SHP77 treated with DMSO at 0.1 percent for 48 hours (cell line): ENCODE measurements around the gene PPY.
"Not testable (repeated sequence)": the region's sequence is repeated elsewhere in the genome, so short reads cannot be mapped to it uniquely, and the experiment has no call there.

ENCODE experiments used
- DNase-seq: peaks from one replicate; lab custom pipeline; 2025; lab: John Stamatoyannopoulos, UW

The PPY gene

DNA sequence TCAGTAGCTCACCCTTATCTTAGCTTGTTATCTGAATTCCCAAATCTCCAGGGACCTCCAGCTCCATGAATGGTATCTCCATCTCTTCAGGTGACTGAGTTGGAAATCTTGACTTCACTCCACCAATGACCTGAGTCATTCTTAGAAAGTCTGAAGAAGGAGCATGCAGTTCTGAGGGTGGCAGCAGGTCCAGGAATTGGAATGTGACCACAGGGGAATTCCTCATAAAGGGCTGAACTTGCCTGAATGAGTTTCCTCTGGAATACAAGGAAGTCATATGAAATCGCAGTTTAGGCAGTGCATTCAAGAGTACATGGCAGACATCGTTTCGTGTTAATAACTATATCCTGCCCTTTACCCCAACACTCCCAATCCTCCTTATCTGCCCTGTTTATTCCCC is 24.0 kb upstream of the PPY start:
- DNase-seq: no peak

DNA sequence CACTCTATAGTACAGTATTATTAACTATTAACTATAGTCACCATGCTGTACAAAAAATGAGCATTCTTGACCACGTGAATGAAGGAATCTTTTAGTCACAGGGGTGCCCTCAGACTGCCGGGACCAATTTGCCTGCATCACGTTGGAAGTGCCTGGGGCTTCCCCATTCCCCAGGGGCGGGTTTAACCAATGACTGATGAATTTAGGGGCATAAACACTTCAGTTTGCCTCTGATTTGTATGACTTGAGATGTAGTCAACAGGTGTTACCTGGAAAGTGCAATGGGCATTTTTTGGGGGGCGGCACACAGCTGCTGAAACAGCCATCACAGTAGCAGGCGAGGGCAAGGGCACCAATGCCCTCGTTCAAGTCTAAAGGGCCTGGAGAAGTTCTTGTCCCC is 20.2 kb upstream of the PPY start:
- DNase-seq: no peak

DNA sequence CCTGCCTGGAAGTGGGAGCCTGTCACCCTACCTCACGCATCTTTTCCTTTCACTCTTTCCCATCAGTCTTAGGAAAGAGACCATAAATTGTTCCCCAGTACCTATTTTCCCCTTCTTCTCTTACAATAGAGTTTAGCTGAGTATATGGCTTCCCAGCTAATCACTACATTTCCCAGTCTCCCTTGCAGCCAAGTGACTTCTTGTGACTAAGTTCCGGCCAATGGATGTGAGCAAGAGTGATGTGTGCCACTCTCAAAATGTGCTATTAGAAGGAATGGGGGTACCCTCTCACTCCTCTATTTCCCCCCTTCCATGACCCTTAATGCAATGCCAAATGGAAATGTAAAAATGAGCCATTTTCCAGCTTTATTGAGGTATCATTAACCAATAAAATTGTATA is 19.7 kb upstream of the PPY start:
- DNase-seq: no peak

DNA sequence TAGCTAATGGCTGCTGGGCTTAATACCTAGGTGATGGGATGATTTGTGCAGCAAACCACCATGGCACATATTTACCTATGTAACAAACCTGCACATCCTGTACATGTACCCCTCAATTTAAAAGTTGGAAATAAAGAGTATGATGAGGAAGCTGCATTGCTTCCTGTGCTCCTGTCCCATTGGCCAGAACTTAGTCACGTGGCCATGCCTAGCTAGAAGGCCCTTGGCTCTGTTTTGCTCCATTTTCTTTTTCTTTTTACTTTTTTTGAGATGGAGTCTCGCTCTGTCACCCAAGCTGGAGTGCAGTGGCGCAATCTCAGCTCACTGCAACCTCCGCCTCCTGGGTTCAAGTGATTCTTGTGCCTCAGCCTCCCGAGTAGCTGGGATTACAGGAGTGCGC is 19.0 kb upstream of the PPY start:
- DNase-seq: not testable (repeated sequence)

DNA sequence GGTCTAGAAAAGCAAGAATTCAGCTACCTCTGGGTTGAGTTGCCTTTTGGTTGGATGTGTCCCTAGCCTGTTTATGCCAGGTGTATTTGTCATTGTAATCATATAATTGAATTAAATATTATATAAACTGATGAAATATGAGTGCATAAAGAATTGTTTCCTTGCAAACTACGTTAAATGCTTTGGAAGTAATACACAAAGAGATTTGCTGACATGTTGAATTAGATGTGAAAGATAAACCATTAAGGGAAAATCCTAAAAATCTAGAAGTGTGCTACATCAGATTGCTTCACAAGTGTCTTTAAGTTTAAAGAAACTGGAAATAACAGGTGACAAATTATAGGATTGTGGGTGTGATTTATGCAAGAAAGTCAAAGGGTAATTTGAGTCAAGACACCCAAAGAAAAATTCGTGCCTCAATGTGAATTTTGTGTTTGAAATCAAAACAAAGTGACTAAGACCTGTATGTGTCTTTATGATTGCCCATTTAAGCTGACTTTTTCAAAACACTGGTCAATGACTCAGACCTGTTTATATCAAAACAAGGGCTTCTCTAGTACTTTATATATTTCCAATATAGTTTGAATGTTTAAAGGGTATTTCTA is 16.6 kb upstream of the PPY start:
- no peak for DNase-seq

DNA sequence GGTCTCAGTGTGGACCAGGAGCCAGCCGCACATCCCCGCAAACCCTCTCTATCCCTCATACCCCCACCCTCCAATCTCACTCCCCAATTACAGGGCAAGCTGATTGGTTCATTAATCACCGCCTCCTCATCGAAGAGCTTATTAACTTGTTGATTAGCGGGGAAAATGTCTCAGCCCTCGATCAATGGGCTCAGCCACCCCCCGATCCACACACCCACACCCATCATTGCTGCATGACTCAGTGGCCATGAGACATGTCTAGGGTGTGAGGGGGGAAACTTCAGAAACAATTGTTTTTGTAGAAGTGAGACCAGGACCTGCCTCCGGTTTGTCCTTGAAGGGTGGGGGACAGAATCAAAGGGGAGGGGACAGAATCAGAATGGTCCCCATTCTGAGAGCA is 13.9 kb upstream of the PPY start:
- DNase-seq: no peak

DNA sequence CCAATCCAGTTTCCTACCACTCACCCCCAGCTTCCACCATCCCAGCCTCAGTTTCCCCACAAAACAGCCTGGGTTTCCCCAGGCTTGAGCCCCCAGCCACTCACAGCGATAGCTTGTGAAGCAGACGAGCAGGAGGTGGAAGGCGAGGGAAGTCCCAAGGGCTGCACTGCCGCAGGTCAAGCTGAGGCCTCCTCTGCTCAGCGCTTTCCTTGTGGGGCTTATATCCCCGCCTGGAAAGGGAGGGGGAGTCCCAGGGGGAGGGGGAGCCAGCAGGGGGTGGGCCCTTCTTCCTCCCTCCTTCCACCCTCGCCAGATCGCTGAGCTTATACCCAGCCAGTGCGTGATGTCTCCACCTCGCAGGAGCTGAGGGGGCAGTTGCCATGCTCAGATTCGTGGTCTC is 11.5 kb upstream of the PPY start, which contains the start of gene PYY:
Gene PYY (minus strand): TSS at position 195 of the 400 bp plus-strand sequence. CDS start 457 bp downstream, outside the sequence.
- no peak for DNase-seq

DNA sequence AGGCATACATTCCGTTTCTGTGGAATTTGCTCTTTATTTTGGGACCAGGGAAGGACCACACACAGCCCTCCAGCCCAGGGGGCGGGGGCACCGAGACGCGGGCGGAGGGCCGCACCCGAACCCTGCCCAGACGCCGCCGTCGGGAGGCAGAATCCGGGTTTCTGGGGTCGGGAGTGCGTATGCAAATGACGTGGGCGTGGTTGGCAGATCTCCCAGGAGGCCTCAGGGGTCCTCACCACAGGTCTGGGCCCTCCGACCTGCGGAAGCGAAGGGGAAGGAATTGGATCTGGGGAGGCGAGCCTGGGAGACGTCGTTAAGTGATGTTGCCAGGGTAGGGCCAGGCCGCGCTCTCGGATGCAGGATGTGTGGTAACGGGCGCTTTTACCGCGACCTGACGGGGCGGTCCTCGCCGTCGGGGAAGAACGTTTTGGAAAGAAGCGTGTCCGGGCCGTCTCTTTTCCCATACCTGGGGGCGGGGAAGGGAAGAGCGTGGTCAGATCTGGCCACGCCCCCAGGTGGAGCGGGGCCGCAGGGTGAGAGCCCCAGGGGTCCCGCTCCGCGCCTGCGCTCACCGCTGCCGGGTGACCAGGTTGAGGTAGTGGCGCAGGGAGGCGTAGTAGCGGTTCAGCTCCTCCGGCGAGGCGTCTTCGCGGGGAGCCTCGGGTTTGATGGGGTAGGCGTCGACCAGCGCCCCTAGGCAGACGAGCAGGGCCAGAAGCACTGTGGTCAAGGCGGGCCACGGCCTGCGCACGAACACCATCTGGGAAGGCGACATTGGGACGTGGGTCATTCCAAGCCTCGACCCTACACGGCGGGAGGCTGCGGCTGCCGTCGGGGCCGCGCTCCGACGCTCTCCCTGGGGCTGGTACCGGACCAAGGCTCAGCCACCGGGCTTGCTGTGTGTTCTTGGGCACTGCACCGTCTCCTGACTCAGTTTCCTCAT is 10.7 kb upstream of the PPY start:
- DNase-seq: no peak

DNA sequence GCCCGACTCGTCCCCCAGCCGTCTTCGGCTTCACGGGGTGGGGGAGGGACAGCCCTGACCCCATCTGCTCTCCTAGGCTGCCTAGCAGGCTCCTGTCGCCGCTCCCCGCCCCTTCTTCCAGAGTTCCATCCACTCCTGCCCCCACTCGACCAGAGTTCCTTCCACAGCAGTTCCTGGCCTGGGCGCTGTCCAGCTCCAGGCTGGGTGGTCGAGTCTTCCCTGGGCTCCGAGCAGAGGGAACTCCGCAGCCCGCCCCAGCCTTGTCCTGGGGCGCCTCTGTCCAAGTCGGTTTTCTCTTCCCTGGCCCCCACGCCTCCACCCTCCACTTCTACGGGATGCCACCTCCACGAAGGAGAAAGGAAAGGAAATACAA is 10.1 kb upstream of the PPY start:
- no peak for DNase-seq

DNA sequence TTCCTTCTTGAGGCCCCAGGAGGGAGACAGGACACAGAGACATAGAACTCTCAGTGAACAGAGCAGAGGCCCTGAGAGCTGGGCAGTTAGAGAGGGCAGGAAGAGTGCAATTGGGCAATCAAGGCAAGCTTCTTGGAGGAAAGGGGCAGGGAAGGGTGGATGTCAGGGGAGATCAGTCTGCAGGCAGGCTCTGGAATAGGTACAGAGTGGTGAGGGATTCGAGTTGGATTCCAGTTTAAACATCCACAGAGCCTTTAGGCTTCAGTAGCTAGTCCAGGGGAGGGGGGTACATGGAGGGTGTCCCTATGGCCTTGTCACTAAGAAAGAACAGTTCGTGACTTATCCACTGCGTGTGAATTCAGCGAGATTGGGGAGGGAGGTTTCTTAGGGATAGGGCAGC is 9.5 kb upstream of the PPY start:
- no peak for DNase-seq

DNA sequence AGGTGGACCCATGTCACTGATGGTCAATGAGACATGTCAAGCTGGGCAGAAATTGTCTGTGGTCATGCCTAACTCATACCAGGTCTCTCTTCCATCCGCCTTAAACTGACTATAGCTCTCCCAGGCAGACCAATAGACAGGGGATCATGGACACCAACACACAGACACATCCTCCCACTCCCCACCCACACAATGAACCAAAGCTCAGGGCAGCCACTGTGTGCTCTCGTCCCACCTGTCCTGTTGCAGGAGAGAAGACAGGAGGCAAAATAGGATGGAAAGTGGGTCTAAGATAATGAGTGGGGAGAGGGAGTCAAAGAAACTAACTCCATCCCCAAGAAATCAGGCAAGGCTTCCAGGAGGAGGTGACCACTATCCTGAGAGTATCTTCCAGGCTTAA is 8.3 kb upstream of the PPY start:
- DNase-seq: no peak

DNA sequence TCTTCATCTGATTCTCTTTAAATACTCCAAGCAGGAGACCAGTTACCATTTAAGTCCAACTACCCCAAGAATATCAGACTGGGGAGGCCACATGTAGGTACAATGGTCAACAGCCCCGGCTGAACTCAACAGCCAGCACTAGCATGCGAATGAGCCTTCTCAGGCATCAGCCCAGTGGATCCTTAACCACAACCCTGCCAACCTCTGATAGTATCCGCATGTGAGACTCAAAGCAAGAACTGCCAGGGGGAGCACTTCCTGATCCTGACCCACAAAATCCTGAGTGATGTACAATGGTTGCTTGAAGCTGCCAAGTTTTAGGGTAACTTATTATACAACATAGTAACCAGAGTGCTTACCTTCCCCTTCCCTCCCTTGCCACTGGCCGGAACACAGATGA is 7.5 kb upstream of the PPY start:
- no peak for DNase-seq

DNA sequence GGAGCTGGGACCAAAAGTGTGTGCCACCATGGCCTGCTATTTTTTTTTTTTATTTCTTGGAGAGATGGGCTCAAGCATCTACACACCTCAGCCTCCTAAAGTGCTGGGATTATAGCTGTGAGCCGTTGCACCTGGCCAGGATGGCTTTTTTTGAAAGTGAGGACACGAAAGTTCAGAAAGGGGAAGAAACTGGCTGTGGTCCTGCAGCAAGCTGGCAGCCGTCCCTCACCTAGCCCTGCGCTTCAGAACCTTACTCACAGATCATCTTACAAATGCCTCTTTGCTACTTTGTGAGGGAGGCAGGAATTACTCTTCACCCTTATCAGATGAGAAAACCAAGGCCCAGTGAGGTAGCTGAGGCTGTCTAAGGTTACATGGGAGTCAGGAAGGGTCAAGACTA is 4.5 kb upstream of the PPY start:
- no peak for DNase-seq

DNA sequence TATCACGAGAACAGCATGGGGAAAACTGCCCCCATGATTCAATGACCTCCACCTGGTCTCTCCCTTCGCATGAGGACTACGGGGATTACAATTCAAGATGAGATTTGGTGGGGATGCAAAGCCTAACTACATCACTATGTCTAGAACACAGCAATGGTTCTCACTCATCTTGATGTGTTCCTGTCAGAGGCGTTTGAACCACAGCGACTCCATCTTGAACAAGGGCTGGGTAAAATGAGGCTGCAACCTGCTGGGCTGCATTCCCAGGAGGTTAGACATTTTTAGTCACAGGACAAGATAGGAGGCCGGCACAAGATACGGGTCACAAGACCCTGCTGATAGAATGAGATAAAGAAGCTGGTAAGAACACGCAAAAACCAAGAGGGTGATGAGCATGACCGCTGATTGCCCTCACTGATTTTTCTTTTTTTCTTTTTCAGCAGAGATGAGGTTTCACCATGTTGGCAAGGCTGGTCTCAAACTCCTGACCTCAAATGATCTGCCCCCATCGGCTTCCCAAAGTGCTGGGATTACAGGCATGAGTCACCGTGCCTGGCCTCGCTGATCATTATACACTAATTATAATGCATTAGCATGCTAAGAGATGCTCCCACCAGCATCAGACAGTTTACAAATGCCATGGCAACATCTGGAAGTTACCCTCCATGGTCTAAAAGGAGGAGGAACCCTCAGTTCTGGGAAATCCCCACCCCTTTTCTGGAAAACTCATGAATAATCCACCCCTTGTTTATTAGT is 3.0 kb upstream of the PPY start:
- no peak for DNase-seq

DNA sequence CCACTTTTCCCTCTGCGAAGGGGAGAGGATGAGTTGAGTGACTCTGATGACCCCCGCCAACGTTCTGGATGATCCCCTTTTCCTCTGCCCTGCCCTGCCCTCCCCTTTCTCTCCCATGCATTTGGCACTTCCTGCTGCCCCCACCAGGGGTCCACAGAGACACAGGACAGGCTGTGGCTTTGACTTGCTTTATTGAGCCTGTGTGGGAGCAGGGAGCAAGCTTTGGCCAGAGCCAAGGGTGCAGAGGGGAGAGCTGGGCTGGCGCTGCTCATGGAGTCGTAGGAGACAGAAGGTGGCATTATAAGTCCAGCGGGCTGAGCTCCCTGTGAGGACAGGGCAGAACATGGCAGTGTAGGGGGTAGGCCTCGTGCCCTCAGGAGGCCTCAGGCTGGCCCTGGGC is 1.6 kb downstream of the PPY start:
- DNase-seq: no peak

DNA sequence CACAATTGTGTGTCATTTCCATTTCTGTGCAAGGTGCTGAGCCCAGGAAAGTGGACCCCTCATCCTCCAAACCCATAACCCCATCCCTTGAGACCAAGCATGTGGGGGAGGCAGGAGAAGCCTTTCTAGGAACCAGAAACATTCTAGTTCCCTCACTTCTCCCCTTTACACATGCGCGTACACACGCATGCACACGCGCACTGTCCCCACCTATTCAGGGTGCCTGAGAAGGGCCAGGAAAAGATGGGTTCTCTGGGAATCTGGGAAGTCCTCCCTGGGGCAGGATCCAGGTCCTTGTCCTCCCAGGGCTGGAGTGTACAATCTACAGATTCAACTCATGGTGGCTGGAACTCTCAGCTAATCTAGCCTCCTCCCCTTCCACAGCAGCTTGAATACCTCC is 2.4 kb downstream of the PPY start:
- DNase-seq: no peak

DNA sequence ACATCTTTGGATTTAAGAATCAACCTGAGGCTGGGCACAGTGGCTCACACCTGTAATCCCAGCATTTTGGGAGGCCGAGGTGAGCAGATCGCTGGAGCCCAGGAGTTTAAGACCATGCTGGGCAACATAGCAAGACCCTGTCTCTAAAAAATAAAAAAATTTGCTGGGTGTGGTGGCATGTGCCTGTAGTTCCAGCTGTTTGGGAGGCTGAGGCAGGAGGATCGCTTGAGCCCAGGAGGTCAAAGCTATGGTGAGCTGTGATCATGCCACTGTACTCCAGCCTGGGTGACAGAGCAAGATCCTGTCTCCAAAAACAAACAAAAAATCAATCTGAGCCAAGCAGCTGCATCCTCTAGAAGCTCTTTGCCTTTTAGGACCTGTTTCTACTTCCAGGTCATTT is 2.8 kb downstream of the PPY start:
- not testable (repeated sequence) for DNase-seq

DNA sequence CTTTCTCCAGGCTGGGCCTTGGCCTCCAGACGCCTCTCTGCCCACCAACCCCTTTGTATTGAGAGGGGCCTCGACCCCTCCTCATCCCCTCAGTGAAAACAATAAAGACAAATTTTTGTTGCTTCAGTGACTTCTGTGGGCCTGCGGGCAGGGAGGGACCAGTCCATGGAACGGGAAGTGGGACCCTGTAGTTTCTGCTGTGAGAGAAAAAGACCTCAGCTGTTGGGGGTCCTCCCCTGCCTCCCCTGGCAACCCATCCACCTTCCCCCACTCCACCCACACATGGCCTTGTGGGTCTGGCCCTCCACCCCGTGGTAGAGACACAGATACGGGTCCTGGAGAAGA is 3.5 kb downstream of the PPY start:
- no peak for DNase-seq

DNA sequence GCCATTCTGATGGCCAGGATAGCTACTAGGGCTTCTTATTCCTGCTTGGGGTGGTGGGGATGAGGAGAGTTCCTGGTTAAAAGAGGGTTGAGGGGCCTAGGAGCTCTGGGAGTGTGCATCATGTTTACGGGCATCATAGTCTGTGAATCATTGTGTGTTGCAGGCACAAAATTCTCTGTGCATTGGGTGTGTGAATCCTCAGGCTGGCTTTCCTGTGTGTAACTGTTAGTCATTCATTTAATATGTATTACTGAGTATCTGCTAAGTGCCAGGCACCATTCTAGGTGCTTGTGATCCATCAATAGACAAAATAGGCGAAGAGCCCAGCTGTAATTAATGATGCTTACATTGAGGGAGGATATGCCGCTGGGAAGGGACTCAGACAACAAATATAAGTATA is 5.8 kb downstream of the PPY start:
- no peak for DNase-seq

DNA sequence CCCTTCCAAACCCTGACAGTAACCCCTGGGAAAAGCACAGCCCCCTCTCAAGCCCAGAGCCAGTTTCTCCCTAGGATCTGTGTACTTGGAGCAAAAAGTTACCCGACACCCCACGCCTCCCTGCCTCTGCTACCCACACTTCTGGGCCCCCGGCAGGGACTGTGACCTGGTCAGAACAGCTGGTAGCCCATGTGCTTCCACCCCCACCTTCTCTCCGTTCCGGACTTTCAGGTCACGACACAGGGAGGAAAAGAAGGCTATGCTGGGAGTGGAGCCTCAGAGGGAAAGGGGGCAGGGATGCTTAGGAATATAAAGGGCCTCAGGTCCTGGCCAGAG is 6.4 kb downstream of the PPY start:
- DNase-seq: no peak

DNA sequence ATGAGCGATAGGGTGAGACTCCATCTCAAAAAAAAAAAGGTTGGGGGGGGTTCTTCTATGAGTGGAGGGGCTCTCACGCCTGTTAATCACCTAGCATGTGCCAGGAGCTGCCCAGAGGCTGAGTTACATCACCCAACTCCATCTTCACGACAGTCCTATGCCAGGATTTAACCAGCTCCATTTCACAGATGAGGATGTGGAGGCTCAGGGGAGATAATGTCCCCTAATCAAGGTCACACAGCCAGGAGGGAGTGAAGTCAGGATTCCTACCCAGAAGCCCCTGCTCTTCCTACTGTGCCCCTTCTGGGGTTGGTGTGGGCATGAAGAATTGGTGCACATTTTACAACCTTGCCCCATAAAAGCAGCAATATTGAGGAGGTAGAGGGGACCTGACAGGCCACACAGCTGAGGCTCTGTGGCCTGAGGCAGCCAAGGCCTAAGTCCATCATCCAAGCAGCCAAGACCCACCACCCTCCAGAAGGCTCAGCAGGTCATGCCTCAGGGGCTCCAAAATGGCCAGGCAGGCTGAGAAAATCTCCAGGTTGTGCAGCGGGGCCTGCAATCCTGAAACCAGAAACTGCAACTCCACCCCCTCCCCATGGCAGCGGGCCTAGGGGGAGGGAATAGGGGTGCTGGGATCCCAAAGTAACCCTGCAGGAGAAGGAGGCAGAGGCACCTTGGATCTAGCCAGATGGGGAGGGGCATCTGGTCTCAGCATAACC is 6.9 kb downstream of the PPY start:
- no peak for DNase-seq

DNA sequence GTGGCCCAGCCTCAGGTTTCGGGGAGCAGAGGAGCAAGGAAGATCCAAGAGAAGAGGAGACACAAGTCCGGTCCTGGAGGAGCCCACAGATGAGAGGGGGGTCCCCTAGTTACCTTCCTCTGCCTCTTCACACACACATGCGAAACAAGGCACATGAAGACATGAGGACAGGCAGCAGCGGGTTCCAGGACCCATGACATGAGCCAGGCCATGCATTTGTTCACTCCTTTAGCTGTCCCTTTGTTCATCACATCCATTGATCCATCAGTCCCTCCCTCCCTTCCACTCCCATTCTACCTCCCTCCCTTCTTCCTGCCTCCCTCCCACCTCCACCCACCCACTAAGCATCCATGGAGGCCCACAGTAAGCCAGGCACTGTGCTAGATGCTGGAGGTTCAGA is 9.4 kb downstream of the PPY start:
- DNase-seq: no peak

DNA sequence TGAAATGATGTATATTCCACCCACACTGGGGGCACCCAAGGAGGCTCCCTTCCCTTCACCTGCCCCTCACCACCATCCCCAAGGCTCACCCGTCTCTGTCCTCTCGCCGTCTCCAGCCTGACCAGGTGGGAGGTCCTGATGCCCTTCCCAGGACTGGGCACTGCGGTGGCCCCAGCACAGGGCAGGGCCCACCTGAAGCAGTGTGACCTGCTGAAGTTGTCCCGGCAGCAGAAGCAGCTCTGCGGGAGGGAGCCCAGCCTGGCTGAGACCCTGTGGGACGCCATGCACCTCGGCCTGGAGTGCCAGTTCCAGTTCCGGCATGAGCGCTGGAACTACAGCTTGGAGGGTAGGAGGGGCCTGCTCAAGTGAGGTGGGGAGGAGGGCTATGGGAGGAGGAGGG is 9.9 kb downstream of the PPY start:
- no peak for DNase-seq
